Nasal cavity respiratory epithelium epithelial cell of viscerocranial mucosa (primary cell): ENCODE results near the gene ACTN1. TPM values are rescaled to one million over a fixed set of nuclear protein-coding genes. Genes with fewer than 3 reads are reported as not detected.

Experiments
- total RNA-seq: library from RNA; depleted of rRNA; stranded (reverse); fragments of >200 nt; gene quantifications from 2 replicates; pipeline ENCODE4 v1.2.3, GENCODE V29; 2014

ACTN1 gene
- total RNA-seq, result 219 and 525 TPM in 2 replicates

GRCh38 chr14:68979021-68979721, at the start of gene ACTN1:
TSS of gene ACTN1 (minus strand) at chr14:68979302. CDS start at chr14:68979056, 246 bp downstream.

Other genes starting within 250 kb of the ACTN1 start
- gene ZFP36L1, start 186.2 kb downstream of the ACTN1 start, total RNA-seq, result 19.1 and 161 TPM in 2 replicates
- 14.4 and 22.4 TPM in 2 replicates for gene DCAF5, start 173.8 kb upstream of the ACTN1 start, total RNA-seq
- 24.9 and 26.7 TPM in 2 replicates for gene EXD2, start 212.2 kb upstream of the ACTN1 start, total RNA-seq